Calu3 (cell line): ENCODE results near the gene MFN2. TPM values are rescaled to one million over a fixed set of nuclear protein-coding genes. Genes with fewer than 3 reads are reported as not detected.

Source experiments
- BruUV-seq: library from RNA; stranded (reverse); fragments of 400-500 nt; replicated peaks from 2 replicates; lab custom pipeline; 2021; lab: Mats Ljungman, UMichigan
- CTCF ChIA-PET: fragments of 300-600 bp; sonication (Branson Sonifier 250); formaldehyde crosslinking; loops from one replicate; lab custom pipeline; 2022; ENCODE audit warnings: antibody characterized with exemption; lab: Charles Lee
- DNase-seq: peaks from one replicate; pipeline ENCODE4 v3.0.0; 2022
- H3K27ac Mint-ChIP-seq: one replicate; pipeline ENCODE4 v1.8.0; 2022; ENCODE audit warnings: mixed read lengths; ENCODE audit not compliant: unreplicated experiment
- H3K27me3 Mint-ChIP-seq: one replicate; pipeline ENCODE4 v1.8.0; 2022; ENCODE audit warnings: mixed read lengths; ENCODE audit not compliant: unreplicated experiment
- H3K36me3 Mint-ChIP-seq: one replicate; pipeline ENCODE4 v1.8.0; 2022; ENCODE audit warnings: mild to moderate bottlenecking, moderate library complexity, mixed read lengths; ENCODE audit not compliant: insufficient read depth, unreplicated experiment
- H3K4me1 Mint-ChIP-seq: one replicate; pipeline ENCODE4 v1.8.0; 2022; ENCODE audit warnings: mild to moderate bottlenecking, low read depth, mixed read lengths; ENCODE audit not compliant: unreplicated experiment
- H3K4me3 Mint-ChIP-seq: one replicate; pipeline ENCODE4 v1.8.0; 2022; ENCODE audit warnings: mild to moderate bottlenecking, low read depth, moderate library complexity, mixed read lengths; ENCODE audit not compliant: unreplicated experiment
- H3K9me3 Mint-ChIP-seq: one replicate; pipeline ENCODE4 v1.8.0; 2022; ENCODE audit warnings: low read depth, mixed read lengths; ENCODE audit not compliant: unreplicated experiment
- intact Hi-C: fragments of 100-400 bp; cut with micrococcal nuclease; formaldehyde crosslinking; loops from one replicate; pipeline ENCODE4 v1.10.0; 2022; ENCODE audit not compliant: unreplicated experiment
- total RNA-seq: library from RNA; stranded (reverse); gene quantifications from 2 replicates; pipeline ENCODE4 v1.2.3, GENCODE V29; 2022
- TF ChIP-seq, protein P1 (sequence below): fragments of 200-600 bp; IDR thresholded peaks from one replicate; pipeline ENCODE4 v1.8.0; 2022; ENCODE audit warnings: antibody characterized with exemption; ENCODE audit not compliant: unreplicated experiment

Gene MFN2
- total RNA-seq, 1 experiment from 2014 or later, result 61.8 TPM

DNA sequence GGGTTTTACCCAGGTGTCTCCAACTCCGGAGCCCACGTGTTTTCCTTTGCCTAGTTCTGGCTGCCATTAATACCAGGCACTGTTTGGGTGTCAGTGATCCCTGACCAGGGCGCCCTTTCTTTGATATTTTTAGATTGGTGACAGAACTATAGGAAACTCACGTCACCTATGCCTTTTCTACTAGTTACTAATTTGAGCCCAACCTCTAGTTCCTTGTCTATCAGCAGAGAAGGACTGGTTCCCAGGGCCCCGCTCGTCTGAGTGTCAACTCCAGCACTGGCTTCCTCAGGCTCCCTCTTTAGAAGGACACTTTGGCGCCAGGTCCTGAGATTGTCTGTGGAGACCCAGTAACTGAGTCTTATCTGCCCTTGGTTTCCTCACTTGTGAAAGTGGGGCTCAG lies 9.4 kb downstream of the MFN2 start:
- BruUV-seq, result no TSS peak
- DNase-seq, result no peak
- Mint-ChIP-seq H3K9me3 (no peaks in the 10 kb centered on the region), H3K27ac (peak overlapping the region; percentile 100), H3K36me3 (peaks cover 51% of the 10 kb centered on the region), H3K4me1 (peaks cover 29% of the 10 kb centered on the region), H3K27me3 (no peaks in the 10 kb centered on the region), H3K4me3 (peak overlapping the region; percentile 63)
- CTCF ChIA-PET, result interaction anchor here (0.9 to 1.8 kb wide), 3 partner anchors 8 to 82 kb away, joined by 3 to 7 read pairs (median 7); partner anchors contain the start of gene MFN2
- intact Hi-C loops, result no loop called here
- TF ChIP-seq, protein P1, sequence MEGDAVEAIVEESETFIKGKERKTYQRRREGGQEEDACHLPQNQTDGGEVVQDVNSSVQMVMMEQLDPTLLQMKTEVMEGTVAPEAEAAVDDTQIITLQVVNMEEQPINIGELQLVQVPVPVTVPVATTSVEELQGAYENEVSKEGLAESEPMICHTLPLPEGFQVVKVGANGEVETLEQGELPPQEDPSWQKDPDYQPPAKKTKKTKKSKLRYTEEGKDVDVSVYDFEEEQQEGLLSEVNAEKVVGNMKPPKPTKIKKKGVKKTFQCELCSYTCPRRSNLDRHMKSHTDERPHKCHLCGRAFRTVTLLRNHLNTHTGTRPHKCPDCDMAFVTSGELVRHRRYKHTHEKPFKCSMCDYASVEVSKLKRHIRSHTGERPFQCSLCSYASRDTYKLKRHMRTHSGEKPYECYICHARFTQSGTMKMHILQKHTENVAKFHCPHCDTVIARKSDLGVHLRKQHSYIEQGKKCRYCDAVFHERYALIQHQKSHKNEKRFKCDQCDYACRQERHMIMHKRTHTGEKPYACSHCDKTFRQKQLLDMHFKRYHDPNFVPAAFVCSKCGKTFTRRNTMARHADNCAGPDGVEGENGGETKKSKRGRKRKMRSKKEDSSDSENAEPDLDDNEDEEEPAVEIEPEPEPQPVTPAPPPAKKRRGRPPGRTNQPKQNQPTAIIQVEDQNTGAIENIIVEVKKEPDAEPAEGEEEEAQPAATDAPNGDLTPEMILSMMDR, result no peak

DNA sequence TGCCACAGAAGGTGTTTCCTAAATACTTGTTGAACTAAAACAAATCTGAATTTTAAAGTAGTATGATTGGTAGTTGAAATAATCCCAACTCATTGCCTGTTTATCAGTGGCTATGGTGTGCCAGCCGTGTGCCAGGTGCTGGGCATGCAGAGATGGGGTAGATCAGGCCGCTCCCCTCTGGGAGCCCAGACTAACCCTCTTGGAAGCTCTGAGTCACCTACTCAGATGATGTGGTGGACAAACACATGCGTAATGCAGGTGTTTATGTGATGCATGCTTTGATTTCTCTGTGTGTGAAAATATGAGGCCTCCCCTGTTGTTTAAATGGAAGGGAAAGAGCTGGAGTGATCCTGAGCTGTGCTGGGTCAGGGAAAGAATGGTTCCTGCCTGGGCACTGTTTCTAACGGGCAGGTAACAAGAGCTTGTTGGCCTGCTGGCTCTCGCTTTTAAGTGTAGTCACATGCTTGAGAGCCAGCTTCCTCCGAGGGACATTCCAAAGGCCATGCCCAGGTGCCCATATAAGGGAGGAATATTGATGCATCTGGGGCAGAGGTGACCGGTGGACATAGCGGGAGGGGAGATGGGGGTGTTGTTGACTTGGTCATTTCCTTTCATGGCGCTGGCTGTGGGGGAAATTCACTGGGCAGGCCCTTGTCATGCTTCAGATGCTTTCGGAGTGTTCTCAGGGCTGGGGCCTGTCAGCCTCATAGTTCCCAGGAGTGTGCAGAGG lies 10.2 kb downstream of the MFN2 start:
- intact Hi-C loops, result no loop called here
- no peaks in the 10 kb centered on the region for H3K27me3 Mint-ChIP-seq
- peak; percentile 71 for DNase-seq
- H3K27ac Mint-ChIP-seq, result peak overlapping the region; percentile 100
- BruUV-seq, result TSS peak; percentile 85
- H3K9me3 Mint-ChIP-seq, result no peaks in the 10 kb centered on the region
- H3K4me3 Mint-ChIP-seq, result peak overlapping the region; percentile 63
- H3K4me1 Mint-ChIP-seq, result peaks cover 29% of the 10 kb centered on the region
- CTCF ChIA-PET, result interaction anchor here (0.6 to 1.8 kb wide), 5 partner anchors 9 to 745 kb away, joined by 3 to 7 read pairs (median 4); partner anchors contain the start of genes MFN2 and MIIP
- TF ChIP-seq, protein P1, result no peak
- peaks cover 56% of the 10 kb centered on the region for H3K36me3 Mint-ChIP-seq

DNA sequence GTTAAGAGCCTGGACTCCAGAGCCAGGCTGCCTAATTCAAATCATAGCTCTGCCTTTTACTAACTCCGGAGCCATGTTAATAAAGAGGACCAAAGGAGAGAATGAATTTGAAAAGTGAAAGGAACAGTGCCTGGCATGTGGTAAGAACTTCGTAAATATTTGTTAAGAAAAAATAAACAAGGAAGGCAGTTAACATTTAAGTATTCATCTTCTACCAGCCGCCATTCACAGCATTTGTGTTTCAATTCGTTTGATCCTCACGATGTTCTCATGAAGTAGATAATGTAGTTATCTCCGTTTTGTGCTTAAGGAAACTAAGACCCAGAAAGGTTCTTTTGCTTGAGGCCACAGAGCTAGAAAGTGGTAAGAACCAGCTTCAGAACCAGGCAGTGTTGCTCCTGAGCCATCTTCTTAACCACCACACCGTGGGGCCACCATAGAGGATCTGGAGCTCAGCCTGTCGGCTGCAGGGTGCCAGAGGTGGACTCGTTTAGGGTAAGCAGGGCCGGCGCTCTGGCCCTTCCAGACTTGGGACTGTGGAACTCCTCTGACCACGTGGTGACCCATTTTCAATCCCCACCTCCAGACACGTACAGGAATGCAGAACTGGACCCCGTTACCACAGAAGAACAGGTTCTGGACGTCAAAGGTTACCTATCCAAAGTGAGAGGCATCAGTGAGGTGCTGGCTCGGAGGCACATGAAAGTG lies 11.9 kb downstream of the MFN2 start:
- peaks cover 29% of the 10 kb centered on the region for H3K4me1 Mint-ChIP-seq

More for the DNA sequence above, 11.9 kb downstream of the MFN2 start:
- Mint-ChIP-seq H3K27me3 (no peaks in the 10 kb centered on the region), H3K9me3 (no peaks in the 10 kb centered on the region), H3K36me3 (peaks cover 63% of the 10 kb centered on the region), H3K27ac (no peak overlapping the region), H3K4me3 (no peak overlapping the region)
- intact Hi-C loops, result no loop called here
- no peak for DNase-seq
- BruUV-seq, result no TSS peak
- TF ChIP-seq, protein P1, result no peak
- CTCF ChIA-PET, result interaction anchor here (1.3 kb wide), 1 partner anchor 10 kb away, joined by 3 read pairs; no protein-coding TSS in a partner anchor
